ENCODE data around the gene MACROD2. TPM values are rescaled to one million over a fixed set of nuclear protein-coding genes. Genes with fewer than 3 reads are reported as not detected.

The MACROD2 gene
- total RNA-seq, 4 donors from 2014 or later: 12.6 to 60.3 (median 18.9) TPM

- Histone ChIP-seq H3K27me3 (no peaks in the 10 kb centered on the region), H3K4me1 (peaks cover 6% of the 10 kb centered on the region), H3K27ac (peak within 1 kb of the TSS; percentile 33), H3K36me3 (no peaks in the 10 kb centered on the region), H3K9me3 (no peaks in the 10 kb centered on the region), H3K4me3 (peak within 1 kb of the TSS; percentile 52)
- peak in 1 of 2 donors; percentile 64 for DNase-seq (ENCODE audit: low spot score in 2 of 2)
- TF ChIP-seq CTCF (IDR thresholded peaks at IDR 0.05) (peak; percentile 40 to 66), POLR2A (IDR thresholded peaks at IDR 0.05) (no peak), POLR2AphosphoS5 (IDR thresholded peaks at IDR 0.05) (peak in 1 of 3 donors; percentile 58), EP300 (IDR thresholded peaks at IDR 0.05) (no peak)
- 28% methylated on average over 12 of the region's 12 CpGs for WGBS
Observed at GRCh38 chr20:14337400-14338171, 342.3 kb downstream of the MACROD2 start, which contains the start of gene FLRT3. TSS of gene FLRT3 (minus strand) at chr20:14337612. CDS start at chr20:14327506, 10,106 bp downstream.

- TF ChIP-seq CTCF (IDR thresholded peaks at IDR 0.05): no peak
- no peak for TF ChIP-seq POLR2AphosphoS5 (IDR thresholded peaks at IDR 0.05)
- TF ChIP-seq POLR2A (IDR thresholded peaks at IDR 0.05): no peak
- no peak for TF ChIP-seq EP300 (IDR thresholded peaks at IDR 0.05)
- H3K9me3 ChIP-seq: no peaks in the 10 kb centered on the region
- no peaks in the 10 kb centered on the region for H3K36me3 ChIP-seq
- H3K4me1 ChIP-seq: no peaks in the 10 kb centered on the region
- no peaks in the 10 kb centered on the region for H3K27me3 ChIP-seq
- 70% methylated on average over 4 of the region's 4 CpGs for WGBS
- no peak overlapping the region for H3K4me3 ChIP-seq
- H3K27ac ChIP-seq: no peak overlapping the region
- no peak for DNase-seq (ENCODE audit: low spot score in 2 of 2)
Observed at GRCh38 chr20:14341801-14342200, 346.5 kb downstream of the MACROD2 start.

- H3K27me3 ChIP-seq: no peaks in the 10 kb centered on the region
- DNase-seq (ENCODE audit: low spot score in 2 of 2): no peak
- H3K36me3 ChIP-seq: no peaks in the 10 kb centered on the region
- H3K27ac ChIP-seq: no peak overlapping the region
- H3K9me3 ChIP-seq: no peaks in the 10 kb centered on the region
- H3K4me1 ChIP-seq: no peaks in the 10 kb centered on the region
- no peak for TF ChIP-seq POLR2AphosphoS5 (IDR thresholded peaks at IDR 0.05)
- no peak for TF ChIP-seq POLR2A (IDR thresholded peaks at IDR 0.05)
- TF ChIP-seq CTCF (IDR thresholded peaks at IDR 0.05): no peak
- WGBS: 58% methylated on average over 1 of the region's 1 CpG
- H3K4me3 ChIP-seq: no peak overlapping the region
Observed at GRCh38 chr20:14342918-14343317, 347.6 kb downstream of the MACROD2 start.

GRCh38 chr20:14343491-14344065 is 348.3 kb downstream of the MACROD2 start:
- no peaks in the 10 kb centered on the region for H3K27me3 ChIP-seq
- H3K36me3 ChIP-seq: no peaks in the 10 kb centered on the region
- no peak overlapping the region for H3K27ac ChIP-seq
- no peaks in the 10 kb centered on the region for H3K9me3 ChIP-seq
- H3K4me1 ChIP-seq: no peaks in the 10 kb centered on the region
- WGBS: 80% methylated on average over 2 of the region's 2 CpGs
- H3K4me3 ChIP-seq: no peak overlapping the region
- no peak for TF ChIP-seq POLR2AphosphoS5 (IDR thresholded peaks at IDR 0.05)
- no peak for TF ChIP-seq POLR2A (IDR thresholded peaks at IDR 0.05)
- TF ChIP-seq EP300 (IDR thresholded peaks at IDR 0.05): no peak
- no peak for TF ChIP-seq CTCF (IDR thresholded peaks at IDR 0.05)
- DNase-seq (ENCODE audit: low spot score in 2 of 2): no peak

- 48% methylated on average over 1 of the region's 1 CpG for WGBS
Observed at GRCh38 chr20:14344746-14345145, 349.4 kb downstream of the MACROD2 start.

More at GRCh38 chr20:14344746-14345145, 349.4 kb downstream of the MACROD2 start:
- no peaks in the 10 kb centered on the region for H3K27me3 ChIP-seq
- TF ChIP-seq POLR2AphosphoS5 (IDR thresholded peaks at IDR 0.05): no peak
- TF ChIP-seq CTCF (IDR thresholded peaks at IDR 0.05): no peak
- no peak for TF ChIP-seq EP300 (IDR thresholded peaks at IDR 0.05)
- TF ChIP-seq POLR2A (IDR thresholded peaks at IDR 0.05): no peak
- no peak overlapping the region for H3K27ac ChIP-seq
- no peak overlapping the region for H3K4me3 ChIP-seq
- no peaks in the 10 kb centered on the region for H3K36me3 ChIP-seq
- no peaks in the 10 kb centered on the region for H3K9me3 ChIP-seq
- DNase-seq (ENCODE audit: low spot score in 2 of 2): no peak
- H3K4me1 ChIP-seq: no peaks in the 10 kb centered on the region

Data from suprapubic skin (tissue), 4 donors.